Body of pancreas (tissue), 4 donors: Measurements from ENCODE around the gene SUCLG1. TPM values are rescaled to one million over a fixed set of nuclear protein-coding genes. Genes with fewer than 3 reads are reported as not detected.

Source experiments
- ATAC-seq: fragments of 150-250 bp; one replicate; pipeline ENCODE4 v1.9.1; 2016
- DNase-seq, 4 donors: peaks; one replicate each; pipeline ENCODE4 v3.0.0-alpha.2; 2019
- H3K27ac ChIP-seq, 4 donors: fragments of 200-600 bp; sonication (generic); 1 replicate in 3 of 4; 2 replicates in 1 of 4; pipeline versions ENCODE4 v1.5.1 to v1.6.1; 2016 to 2019; ENCODE audit warnings: mild to moderate bottlenecking in 1 of 4, mixed read lengths in 1 of 4, moderate library complexity in 1 of 4
- H3K27me3 ChIP-seq, 2 donors: fragments of 200-600 bp; sonication (generic); one replicate each; pipeline ENCODE4 v1.6.0; 2016; ENCODE audit warnings: mild to moderate bottlenecking in 1 of 2
- H3K36me3 ChIP-seq, 2 donors: fragments of 200-600 bp; sonication (generic); replicated peaks in 1 of 2; 2 replicates each; pipeline ENCODE4 v1.5.1; 2016; ENCODE audit warnings: low read depth in 2 of 2; ENCODE audit not compliant: insufficient read depth in 1 of 2
- H3K4me1 ChIP-seq: fragments of 200-600 bp; sonication (generic); one replicate; pipeline ENCODE4 v1.6.0; 2016
- H3K4me3 ChIP-seq, 2 donors: fragments of 200-600 bp; sonication (generic); 1 replicate in 1 of 2; 2 replicates in 1 of 2; pipeline ENCODE4 v1.5.1; 2016 to 2019
- H3K9me3 ChIP-seq, 3 donors: fragments of 200-600 bp; sonication (generic); 1 replicate in 2 of 3; 2 replicates in 1 of 3; pipeline ENCODE4 v1.5.1; 2016
- CTCF ChIP-seq, 7 experiments: fragments of 450-650 bp in 4 of 7; fragments of 200-600 bp in 3 of 7; sonication (generic) in 3 of 7; IDR thresholded peaks; one replicate each; pipeline ENCODE4 v1.5.1; 2016 to 2019; ENCODE audit warnings: antibody characterized with exemption in 7 of 7
- POLR2A ChIP-seq, 3 donors: fragments of 450-650 bp; IDR thresholded peaks; one replicate each; pipeline ENCODE4 v1.6.1; 2016; ENCODE audit warnings: antibody characterized with exemption in 3 of 3, mild to moderate bottlenecking in 2 of 3
- WGBS, 2 donors: methylation state at CpG; one replicate each; pipeline ENCODE4 v1.1.5; 2017; 5-methylcytosine and 5-hydroxymethylcytosine counted together
- intact Hi-C: fragments of 100-400 bp; cut with DNase I; formaldehyde crosslinking; loops from one replicate; pipeline ENCODE4 v1.15.1; 2023
- total RNA-seq, 2 donors: library from RNA; depleted of rRNA; stranded (reverse); fragments of >200 nt; gene quantifications; one replicate each; pipeline ENCODE4 v1.1.0, GENCODE V29; 2016

The SUCLG1 gene
- total RNA-seq, 2 donors from 2014 or later = 51.1 to 89.2 TPM

GRCh38 chr2:84494070-84494469, 35.0 kb upstream of the SUCLG1 start:
- no peaks in the 10 kb centered on the region for H3K36me3 ChIP-seq
- no peak overlapping the region for H3K4me3 ChIP-seq
- no peak for ATAC-seq
- no peak for DNase-seq
- H3K9me3 ChIP-seq = no peaks in the 10 kb centered on the region
- no peak for TF ChIP-seq POLR2A (IDR thresholded peaks at IDR 0.05)
- intact Hi-C loops = no loop called here
- no peak overlapping the region for H3K27ac ChIP-seq
- WGBS, 2 donors = 58 to 75% methylated on average over 4 of the region's 4 CpGs
- H3K27me3 ChIP-seq = no peaks in the 10 kb centered on the region
- peaks cover 4% of the 10 kb centered on the region for H3K4me1 ChIP-seq

DNA sequence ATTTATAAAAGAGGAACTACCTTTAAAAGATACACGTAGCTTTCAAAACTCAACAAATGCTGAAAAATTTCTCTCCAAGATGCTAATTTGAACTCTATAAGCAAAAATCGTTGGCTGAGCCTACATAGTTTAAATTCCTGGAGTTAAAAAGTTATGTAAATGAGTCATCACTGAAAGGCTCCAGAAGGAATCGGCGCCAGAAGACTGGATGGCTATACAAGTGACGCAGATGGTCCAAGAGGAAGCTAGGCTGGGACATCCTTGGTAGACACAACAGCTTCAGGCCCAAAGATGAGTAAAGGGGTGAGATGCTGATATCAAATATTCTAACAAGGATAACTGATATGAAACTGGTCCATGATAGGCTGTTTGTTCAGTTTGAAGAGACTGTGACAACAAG, 34.4 kb upstream of the SUCLG1 start:
- no peaks in the 10 kb centered on the region for H3K27me3 ChIP-seq
- no peaks in the 10 kb centered on the region for H3K9me3 ChIP-seq
- no peak overlapping the region for H3K27ac ChIP-seq
- TF ChIP-seq POLR2A (IDR thresholded peaks at IDR 0.05) (no peak), CTCF (IDR thresholded peaks at IDR 0.05) (no peak)
- intact Hi-C loops = no loop called here
- H3K4me3 ChIP-seq = no peak overlapping the region
- H3K36me3 ChIP-seq = no peaks in the 10 kb centered on the region
- DNase-seq (no peak), ATAC-seq (no peak)
- peaks cover 4% of the 10 kb centered on the region for H3K4me1 ChIP-seq
- WGBS, 2 donors = 64 to 72% methylated on average over 5 of the region's 5 CpGs

- DNase-seq (no peak), ATAC-seq (no peak)
- TF ChIP-seq POLR2A (IDR thresholded peaks at IDR 0.05) (no peak), CTCF (IDR thresholded peaks at IDR 0.05) (no peak)
- 67 to 84% methylated on average over 1 of the region's 1 CpG for WGBS, 2 donors
- H3K4me3 ChIP-seq = no peak overlapping the region
- H3K36me3 ChIP-seq = no peaks in the 10 kb centered on the region
- H3K9me3 ChIP-seq = no peaks in the 10 kb centered on the region
- H3K27ac ChIP-seq = no peak overlapping the region
- H3K27me3 ChIP-seq = no peaks in the 10 kb centered on the region
- intact Hi-C loops = no loop called here
- peaks cover 7% of the 10 kb centered on the region for H3K4me1 ChIP-seq
Observed at GRCh38 chr2:84492571-84492970, 33.5 kb upstream of the SUCLG1 start.

DNA sequence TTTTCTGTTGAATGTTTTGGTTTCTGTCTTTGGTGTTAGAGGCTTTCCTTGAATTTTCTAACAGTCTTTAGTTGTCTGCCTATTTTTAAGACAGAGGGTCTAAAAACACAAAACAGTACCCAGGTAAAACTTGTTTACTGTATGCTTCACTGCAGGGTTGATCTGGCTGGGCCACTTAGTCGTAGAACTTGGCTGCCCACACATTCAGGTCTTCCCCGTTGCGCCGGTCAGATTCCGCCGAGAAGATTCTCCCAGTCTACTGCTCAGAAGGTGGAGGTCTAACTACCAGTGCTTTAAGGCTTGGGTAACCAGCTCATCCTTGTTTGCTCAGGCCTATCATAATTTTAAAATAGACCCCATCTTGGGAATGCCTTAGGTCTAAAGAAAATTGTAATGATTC, 32.7 kb upstream of the SUCLG1 start:
- Histone ChIP-seq H3K36me3 (no peaks in the 10 kb centered on the region), H3K4me3 (no peak overlapping the region), H3K27ac (no peak overlapping the region), H3K9me3 (no peaks in the 10 kb centered on the region), H3K27me3 (no peaks in the 10 kb centered on the region), H3K4me1 (peaks cover 15% of the 10 kb centered on the region)
- ATAC-seq (no peak), DNase-seq (no peak)
- TF ChIP-seq CTCF (IDR thresholded peaks at IDR 0.05) (no peak), POLR2A (IDR thresholded peaks at IDR 0.05) (no peak)
- intact Hi-C loops = no loop called here
- 86 to 93% methylated on average over 6 of the region's 6 CpGs for WGBS, 2 donors

DNA sequence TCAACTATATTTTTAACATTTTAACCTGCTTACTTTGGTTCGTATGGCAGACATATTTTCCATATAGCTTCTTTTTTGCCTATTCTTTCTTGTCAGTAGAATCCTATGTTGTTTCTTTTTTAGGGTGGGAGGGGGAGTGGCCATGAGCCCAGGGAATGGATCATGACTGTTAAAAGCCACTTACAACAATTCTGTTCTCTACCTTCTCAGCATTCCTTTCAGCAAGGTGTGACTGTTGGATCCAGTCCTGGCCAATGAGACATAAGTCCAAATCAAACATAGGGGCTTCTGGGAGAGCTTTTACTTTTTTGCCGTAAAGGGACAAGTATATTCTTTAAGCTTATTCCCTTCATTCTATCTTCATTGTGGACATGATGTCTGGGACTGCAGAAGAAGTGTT, 32.2 kb upstream of the SUCLG1 start:
- intact Hi-C loops = no loop called here
- Histone ChIP-seq H3K9me3 (no peaks in the 10 kb centered on the region), H3K36me3 (no peaks in the 10 kb centered on the region), H3K4me3 (no peak overlapping the region), H3K27me3 (no peaks in the 10 kb centered on the region), H3K27ac (no peak overlapping the region), H3K4me1 (peaks cover 20% of the 10 kb centered on the region)
- no peak for TF ChIP-seq CTCF (IDR thresholded peaks at IDR 0.05)
- TF ChIP-seq POLR2A (IDR thresholded peaks at IDR 0.05) = no peak
- no peak for ATAC-seq
- 62 to 67% methylated on average over 2 of the region's 2 CpGs for WGBS, 2 donors
- no peak for DNase-seq
